ENCODE data around the gene PPP1R12A. TPM values are rescaled to one million over a fixed set of nuclear protein-coding genes. Genes with fewer than 3 reads are reported as not detected.

PPP1R12A gene
- polyA plus RNA-seq, 10 donors = 40.6 to 77.4 (median 56.9) TPM

DNA sequence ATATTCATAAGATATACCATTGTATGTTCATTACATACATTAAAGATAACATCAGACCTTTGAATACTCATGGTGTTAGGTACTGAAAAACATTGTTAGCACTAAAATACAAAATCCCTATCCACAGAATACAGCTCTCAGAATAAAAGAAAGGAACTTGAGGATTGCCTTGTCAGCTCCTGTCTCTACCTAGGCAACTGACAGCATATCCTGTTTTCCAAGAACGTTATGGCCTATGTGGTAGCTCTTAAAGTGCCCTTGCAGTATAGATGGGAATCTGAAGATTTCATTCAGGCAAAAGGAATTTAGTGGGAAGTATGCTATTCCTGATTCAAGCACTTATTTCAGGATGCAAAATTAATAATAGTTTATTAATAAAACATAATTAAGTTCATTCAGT is 1.8 kb upstream of the PPP1R12A start:
- DNase-seq = no peak

DNA sequence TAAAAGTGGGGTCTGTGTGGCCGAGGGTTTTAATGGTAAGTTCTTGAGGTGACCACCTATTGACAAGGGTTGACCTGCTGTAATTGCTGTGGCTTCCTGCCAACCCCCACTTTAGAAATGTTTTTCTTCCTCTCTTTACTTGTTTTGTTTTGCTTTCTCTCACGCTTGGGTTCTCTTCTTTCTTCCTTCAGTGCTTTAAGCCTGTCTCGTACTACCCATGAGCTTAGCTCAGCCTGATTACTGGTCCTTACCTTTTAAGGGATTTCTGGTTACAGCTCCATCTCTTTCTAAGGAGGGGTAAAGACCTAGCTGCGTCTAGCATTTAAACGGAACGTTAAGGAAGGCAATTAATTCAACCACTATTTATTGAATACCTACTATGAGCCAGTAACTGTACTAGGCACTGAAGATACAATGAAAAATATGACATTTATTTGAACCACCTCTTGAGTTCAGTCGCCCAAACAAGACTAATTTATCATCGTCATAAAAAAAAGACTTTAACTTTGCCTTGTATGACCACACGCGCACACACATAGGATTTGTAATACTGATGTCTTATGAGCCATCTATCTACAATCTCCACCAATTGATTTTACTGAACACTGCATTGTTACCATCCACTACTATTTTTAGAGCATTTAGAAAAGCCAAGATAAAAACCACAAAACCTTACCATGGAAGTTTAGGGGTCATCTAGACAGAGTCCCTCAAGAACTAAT is 888 bp upstream of the PPP1R12A start:
- peak in 1 of 3 donors; percentile 40 for DNase-seq

GRCh38 chr12:79934281-79935020 is 446 bp downstream of the PPP1R12A start:
- peak in 2 of 3 donors; percentile 43 to 63 for DNase-seq

DNA sequence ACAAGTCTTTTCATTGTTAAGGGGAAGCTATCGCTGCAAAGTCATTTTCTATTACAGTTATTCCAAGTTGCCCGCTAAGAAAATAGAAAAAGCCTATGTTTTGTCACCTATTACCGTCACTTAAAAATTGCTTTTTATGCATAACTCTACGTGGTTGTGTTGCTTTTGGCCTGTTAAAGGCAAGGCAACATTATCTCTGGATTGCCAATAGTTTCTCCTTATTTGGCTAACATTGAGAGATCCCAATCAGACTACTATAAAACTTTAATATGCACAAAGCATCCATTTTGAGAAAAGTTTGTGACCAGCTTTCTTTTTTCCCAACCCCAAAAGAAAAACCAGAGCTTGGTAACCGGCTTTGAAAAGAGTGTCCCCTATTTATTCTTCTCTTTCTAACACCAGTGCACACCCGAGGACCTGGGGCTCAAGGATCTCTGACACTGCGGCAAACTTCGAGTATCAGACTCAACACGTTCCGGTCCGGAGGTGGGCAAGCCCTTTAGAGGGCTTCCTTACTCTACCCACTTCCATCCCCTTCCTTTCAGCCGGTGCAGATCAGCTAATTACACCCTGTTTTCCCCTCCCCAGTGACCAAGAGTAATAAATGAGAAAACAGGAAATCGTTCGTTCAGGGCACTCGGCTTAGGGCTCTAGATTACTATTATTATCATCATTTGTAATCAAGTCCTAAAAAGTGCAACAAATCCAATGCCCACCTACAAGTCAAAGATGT is 1.2 kb downstream of the PPP1R12A start:
- DNase-seq = peak in 2 of 3 donors; percentile 13 to 63

DNA sequence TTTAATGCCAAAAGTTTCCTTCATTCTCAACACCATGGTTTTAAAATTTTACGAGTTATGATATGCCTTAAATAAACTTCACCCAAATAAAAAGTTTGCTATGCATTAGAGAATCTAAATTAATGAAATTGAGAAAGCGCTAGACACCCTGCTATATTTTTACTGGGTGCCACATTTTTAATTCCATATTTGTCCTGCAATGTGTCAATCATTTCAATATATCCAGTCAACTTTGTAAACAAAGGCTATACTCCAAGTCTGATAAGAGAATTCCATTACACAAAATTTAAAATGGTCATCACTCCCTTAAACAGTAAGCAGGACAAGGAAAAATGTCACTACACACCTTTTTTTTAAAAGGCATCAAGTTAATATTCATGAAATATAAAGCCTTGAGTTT is 1.9 kb downstream of the PPP1R12A start:
- DNase-seq = no peak

- DNase-seq = no peak
These were observed 2.5 kb downstream of the PPP1R12A start for GRCh38 chr12:79932357-79932756.

GRCh38 chr12:79929065-79929464 is 5.8 kb downstream of the PPP1R12A start:
- no peak for DNase-seq

DNA sequence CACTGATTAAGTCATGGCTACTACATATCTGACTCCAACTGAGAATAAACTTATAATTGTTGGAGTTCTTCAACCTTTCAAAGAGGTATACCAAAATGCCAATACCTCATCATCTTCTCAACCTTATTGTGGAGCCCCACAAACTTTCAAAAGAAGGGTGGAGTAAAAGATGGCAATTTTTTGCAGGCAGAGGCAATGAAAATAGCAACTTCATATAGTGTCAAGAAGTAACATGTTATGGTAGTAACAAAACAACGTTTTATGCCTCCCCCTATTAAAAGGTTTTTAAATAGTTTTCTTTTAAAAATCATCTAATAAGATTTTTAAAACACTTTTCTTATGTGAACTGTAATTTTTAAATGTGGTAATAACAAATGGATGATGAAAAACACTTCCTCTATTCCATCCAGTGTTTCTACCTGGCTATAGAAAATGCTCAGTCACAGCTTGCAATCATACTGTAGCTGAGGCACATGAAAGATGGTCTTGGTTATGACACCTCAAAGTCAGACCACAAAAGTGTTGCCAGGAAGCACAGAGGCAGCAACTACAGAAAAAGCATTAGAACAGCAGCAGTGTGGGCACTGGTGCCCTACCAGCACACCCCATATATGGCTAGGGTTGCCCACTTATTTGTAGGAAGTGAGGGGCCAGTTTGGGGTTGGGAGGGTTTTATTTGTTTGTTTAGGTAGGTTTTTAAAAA is 7.0 kb downstream of the PPP1R12A start:
- DNase-seq = no peak

- no peak for DNase-seq
These were observed 7.9 kb downstream of the PPP1R12A start for GRCh38 chr12:79926951-79927350.

- DNase-seq = peak in 1 of 3 donors; percentile 13
These were observed 9.4 kb downstream of the PPP1R12A start for GRCh38 chr12:79925492-79925891.

GRCh38 chr12:79921786-79922185 is 13.1 kb downstream of the PPP1R12A start:
- no peak for DNase-seq

DNA sequence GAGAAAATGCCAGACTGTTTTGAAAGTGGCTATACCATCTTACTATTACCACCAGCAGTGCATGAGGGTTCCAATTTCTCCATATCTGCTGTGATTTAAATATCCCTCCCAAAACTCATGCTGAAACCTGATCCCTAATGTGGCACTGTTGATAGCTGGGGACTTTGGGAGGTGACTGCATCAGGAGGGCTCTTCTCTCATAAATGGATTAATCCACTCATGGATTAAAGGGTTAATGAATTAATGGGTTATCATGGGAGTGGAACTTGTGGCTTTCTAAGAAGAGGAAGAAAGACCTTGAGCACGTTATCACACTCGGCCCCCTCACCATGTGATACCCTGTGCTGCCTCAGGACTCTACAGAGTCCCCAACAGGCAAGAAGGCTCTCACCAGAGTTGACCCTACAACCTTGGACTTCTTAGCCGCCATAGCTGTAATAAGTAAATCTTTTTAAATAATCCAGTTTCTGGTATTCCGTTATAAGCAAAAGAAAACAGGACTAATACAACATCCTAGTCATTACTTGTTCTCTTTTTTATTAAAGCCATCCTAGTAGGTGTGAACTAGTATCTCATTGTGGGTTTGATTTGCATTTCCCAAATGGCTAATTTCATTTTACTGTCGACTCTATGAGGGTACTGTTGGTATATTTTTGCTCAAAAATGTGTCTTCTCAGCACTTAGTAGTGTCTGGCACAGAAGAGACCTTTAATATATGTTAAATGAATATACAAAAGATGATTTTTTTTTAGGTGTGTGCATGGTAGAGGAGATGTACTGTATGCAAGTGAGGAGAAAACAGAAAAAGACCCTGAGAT is 14.3 kb downstream of the PPP1R12A start:
- no peak for DNase-seq

- DNase-seq = no peak
These were observed 15.1 kb downstream of the PPP1R12A start for GRCh38 chr12:79919762-79920161.

DNA sequence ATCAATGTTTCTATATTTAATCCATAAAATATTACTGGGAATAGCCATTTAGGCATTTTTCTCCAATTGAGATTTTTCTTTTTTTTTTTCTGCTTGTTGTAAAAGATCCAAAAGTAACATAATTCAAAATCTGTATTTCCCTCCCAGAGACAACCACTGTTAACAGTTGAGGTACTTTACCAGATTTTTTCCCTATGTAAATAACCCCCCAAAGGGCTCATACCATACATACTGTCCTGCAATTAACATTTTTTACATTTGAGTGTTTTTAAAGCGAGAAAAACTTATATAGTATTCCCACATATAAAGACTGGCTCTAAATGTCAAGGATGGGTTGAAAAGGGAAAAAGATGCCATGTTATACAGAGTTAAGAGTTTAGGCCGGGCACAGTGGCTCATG is 18.1 kb downstream of the PPP1R12A start:
- no peak for DNase-seq

DNA sequence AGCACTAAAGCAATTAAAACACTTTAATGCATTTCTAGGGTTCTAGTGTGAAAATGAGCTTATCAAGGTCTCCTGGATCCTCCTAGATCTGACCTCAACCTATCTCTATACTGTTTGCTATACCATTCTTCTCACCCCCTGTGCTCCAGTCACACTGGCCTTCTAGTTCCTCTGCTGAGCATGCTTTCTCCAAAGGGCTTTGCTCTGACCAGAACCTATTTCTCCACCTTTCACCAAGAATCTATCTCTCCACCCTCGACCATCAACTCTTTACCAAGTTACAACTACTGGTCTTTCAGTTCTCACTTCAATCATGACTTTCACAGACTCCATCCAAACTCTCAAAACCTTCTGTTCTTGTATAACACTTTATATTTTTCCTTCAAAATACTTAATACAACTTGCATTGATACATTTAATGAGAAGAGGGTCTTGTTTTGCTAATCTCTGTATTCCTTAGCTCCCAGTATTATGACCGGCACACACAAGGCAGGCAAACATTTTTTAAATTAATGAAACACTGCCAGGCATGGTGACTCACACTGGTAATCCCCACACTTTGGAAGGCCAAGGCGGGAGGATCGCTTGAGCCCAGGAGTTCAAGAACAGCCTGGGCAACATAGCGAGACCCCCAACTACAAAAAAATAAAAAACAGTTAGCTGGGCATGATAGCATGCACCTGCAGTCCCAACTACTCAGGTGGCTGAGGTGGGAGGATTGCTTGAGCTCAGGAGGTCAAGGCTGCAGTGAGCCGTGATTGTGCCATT is 22.8 kb downstream of the PPP1R12A start:
- DNase-seq = no peak

DNA sequence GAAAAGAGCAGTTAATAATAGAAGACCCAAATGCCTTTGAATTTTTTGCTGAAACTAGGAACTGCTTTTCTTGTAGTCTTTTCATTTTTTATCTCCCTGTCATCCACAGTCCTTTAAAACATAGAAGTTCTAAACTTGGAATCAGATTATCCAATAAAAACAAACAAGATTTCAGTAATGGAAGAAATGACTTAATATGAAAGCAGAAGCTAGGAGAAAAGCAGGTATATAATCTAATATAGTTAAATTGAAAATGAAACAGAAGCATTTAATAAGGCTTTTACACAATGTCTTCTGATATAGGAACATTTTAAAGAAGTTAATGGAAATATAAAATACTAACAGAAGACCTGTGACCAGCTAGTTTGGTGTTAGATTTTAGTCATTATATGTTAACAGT is 26.5 kb downstream of the PPP1R12A start:
- DNase-seq = no peak

DNA sequence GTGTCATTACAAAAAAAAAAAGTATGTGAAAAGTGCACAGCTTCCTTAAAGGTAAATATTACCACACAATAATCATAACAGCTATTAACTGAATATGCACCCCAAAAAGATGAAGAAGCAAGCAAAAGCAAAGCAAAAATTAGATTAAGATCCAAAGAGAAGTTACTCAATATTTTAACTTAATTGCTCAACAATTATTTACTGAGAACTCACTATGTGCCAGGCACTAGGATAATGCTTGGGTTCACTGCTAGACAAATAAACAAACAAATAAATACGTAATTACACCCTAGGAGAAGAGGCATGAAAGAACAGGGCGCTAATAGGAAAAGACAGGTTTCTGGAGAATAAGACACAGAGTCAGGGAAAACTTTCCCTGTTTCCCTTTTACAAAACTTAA is 33.4 kb downstream of the PPP1R12A start:
- no peak for DNase-seq

- no peak for DNase-seq
These were observed 33.9 kb downstream of the PPP1R12A start for GRCh38 chr12:79900951-79901350.

DNA sequence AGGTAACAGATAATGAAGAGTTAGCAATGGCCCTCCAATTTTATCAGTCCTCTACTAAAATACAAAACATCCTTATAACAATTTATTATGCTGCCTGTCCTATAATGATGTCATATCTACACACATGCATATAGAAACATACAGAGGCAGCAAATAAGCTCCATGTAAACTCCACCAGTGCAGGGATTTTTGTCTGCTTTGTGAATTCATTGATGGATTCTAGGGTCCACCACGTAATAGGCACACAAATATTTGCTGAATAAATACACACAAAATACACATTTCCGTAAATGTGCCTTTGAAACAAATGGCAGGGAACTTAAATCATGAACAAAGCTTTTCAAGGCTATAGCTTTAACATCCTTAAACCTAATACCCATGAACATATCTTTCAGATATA is 34.7 kb downstream of the PPP1R12A start:
- no peak for DNase-seq

GRCh38 chr12:79897617-79898016 is 37.3 kb downstream of the PPP1R12A start:
- peak in 1 of 3 donors; percentile 93 for DNase-seq
